WTC11 (cell line): ENCODE data around the gene KAT6B. TPM values are rescaled to one million over a fixed set of nuclear protein-coding genes. Genes with fewer than 3 reads are reported as not detected.

Source experiments
- ATAC-seq: fragments of 200-7000 bp; cut with Tn5 transposase; 2 replicates; pipeline ENCODE4 v1.10.0; 2021; ENCODE audit warnings: mild to moderate bottlenecking, moderate library complexity
- CTCF ChIA-PET: fragments of 300-600 bp; sonication (Branson Sonifier 250); formaldehyde crosslinking; loops from one replicate; lab custom pipeline; 2021; ENCODE audit warnings: antibody characterized with exemption; lab: Charles Lee
- POLR2A ChIA-PET: fragments of 350-600 bp; sonication (Branson Sonifier 250); formaldehyde crosslinking; loops from one replicate; lab custom pipeline; 2021; ENCODE audit warnings: antibody characterized with exemption; lab: Charles Lee
- DNase-seq: peaks from one replicate; pipeline ENCODE4 v3.0.0; 2021; ENCODE audit warnings: low spot score
- H3K27ac Mint-ChIP-seq: 2 replicates; pipeline ENCODE4 v1.8.0; 2021; ENCODE audit warnings: mixed read lengths
- H3K27me3 Mint-ChIP-seq: 2 replicates; pipeline ENCODE4 v1.8.0; 2021; ENCODE audit warnings: low read depth, mild to moderate bottlenecking, moderate library complexity, mixed read lengths
- H3K36me3 Mint-ChIP-seq: 2 replicates; pipeline ENCODE4 v1.8.0; 2021; ENCODE audit warnings: mixed read lengths
- H3K4me1 Mint-ChIP-seq: 2 replicates; pipeline ENCODE4 v1.8.0; 2022; ENCODE audit warnings: mixed read lengths
- H3K4me3 Mint-ChIP-seq: 2 replicates; pipeline ENCODE4 v1.8.0; 2021; ENCODE audit warnings: mild to moderate bottlenecking, moderate library complexity, mixed read lengths
- H3K9me3 Mint-ChIP-seq: 2 replicates; pipeline ENCODE4 v1.8.0; 2021; ENCODE audit warnings: mixed read lengths
- ATF1 ChIP-seq: sonication (generic); formaldehyde crosslinking; IDR thresholded peaks from 2 replicates; pipeline ENCODE4 v1.8.1; 2023; ENCODE audit warnings: mild to moderate bottlenecking, moderate library complexity, missing genetic modification reagents
- CBFB ChIP-seq: sonication (generic); formaldehyde crosslinking; IDR thresholded peaks from 2 replicates; pipeline ENCODE4 v1.8.1; 2022; ENCODE audit warnings: mild to moderate bottlenecking, low read depth, missing genetic modification reagents
- CREM ChIP-seq: sonication (generic); formaldehyde crosslinking; IDR thresholded peaks from 2 replicates; pipeline ENCODE4 v1.8.1; 2022; ENCODE audit warnings: mild to moderate bottlenecking, missing genetic modification reagents, moderate library complexity
- ELF4 ChIP-seq: sonication (generic); formaldehyde crosslinking; IDR thresholded peaks from 2 replicates; pipeline ENCODE4 v1.8.1; 2022; ENCODE audit warnings: low read depth, mild to moderate bottlenecking, moderate library complexity, missing genetic modification reagents
- EMX1 ChIP-seq: fragments of 250-450 bp; sonication (Bioruptor Pico); IDR thresholded peaks from 2 replicates; pipeline ENCODE4 v1.8.0; 2021; ENCODE audit warnings: mild to moderate bottlenecking
- ESRRA ChIP-seq: sonication (generic); formaldehyde crosslinking; IDR thresholded peaks from 2 replicates; pipeline ENCODE4 v1.8.1; 2022; ENCODE audit warnings: mild to moderate bottlenecking, missing genetic modification reagents, borderline replicate concordance
- ETV6 ChIP-seq: sonication (generic); formaldehyde crosslinking; IDR thresholded peaks from 2 replicates; pipeline ENCODE4 v1.8.1; 2022; ENCODE audit warnings: mild to moderate bottlenecking, missing genetic modification reagents
- FOXJ3 ChIP-seq: sonication (generic); formaldehyde crosslinking; IDR thresholded peaks from 2 replicates; pipeline ENCODE4 v1.9.0; 2021; ENCODE audit warnings: missing genetic modification reagents, mild to moderate bottlenecking, borderline replicate concordance
- FOXK1 ChIP-seq: sonication (generic); formaldehyde crosslinking; IDR thresholded peaks from 2 replicates; pipeline ENCODE4 v1.8.0; 2022; ENCODE audit warnings: mild to moderate bottlenecking, moderate library complexity, missing genetic modification reagents
- JAZF1 ChIP-seq: fragments of 250-450 bp; sonication (Bioruptor Pico); IDR thresholded peaks from 2 replicates; pipeline ENCODE4 v1.9.0; 2021; ENCODE audit warnings: moderate library complexity, mild to moderate bottlenecking, inconsistent platforms
- JUN ChIP-seq: sonication (generic); formaldehyde crosslinking; IDR thresholded peaks from 2 replicates; pipeline ENCODE4 v1.8.0; 2023; ENCODE audit warnings: mild to moderate bottlenecking, missing genetic modification reagents
- NFYB ChIP-seq: sonication (generic); formaldehyde crosslinking; conservative IDR thresholded peaks from 2 replicates; pipeline ENCODE4 v1.8.0; 2022; ENCODE audit warnings: low read depth, missing genetic modification reagents
- RORB ChIP-seq: fragments of 250-450 bp; sonication (Bioruptor Pico); IDR thresholded peaks from 2 replicates; pipeline ENCODE4 v1.9.0; 2021; ENCODE audit warnings: mild to moderate bottlenecking
- SMAD3 ChIP-seq: sonication (generic); formaldehyde crosslinking; IDR thresholded peaks from 2 replicates; pipeline ENCODE4 v1.8.0; 2022; ENCODE audit warnings: missing genetic modification reagents, mild to moderate bottlenecking, borderline replicate concordance
- ZNF416 ChIP-seq: fragments of 250-450 bp; sonication (Bioruptor Pico); IDR thresholded peaks from 2 replicates; pipeline ENCODE4 v1.9.0; 2021; ENCODE audit warnings: mild to moderate bottlenecking, inconsistent platforms
- total RNA-seq: library from RNA; stranded (reverse); gene quantifications from 3 replicates; pipeline ENCODE4 v1.2.3, GENCODE V29; 2021
- TF ChIP-seq, protein P1 (sequence below): sonication (generic); formaldehyde crosslinking; IDR thresholded peaks from 2 replicates; pipeline ENCODE4 v1.8.0; 2022; ENCODE audit warnings: mild to moderate bottlenecking, missing genetic modification reagents
- TF ChIP-seq, protein P2 (sequence below): sonication (generic); formaldehyde crosslinking; IDR thresholded peaks from 2 replicates; pipeline ENCODE4 v1.8.0; 2022; ENCODE audit warnings: mild to moderate bottlenecking, missing genetic modification reagents
- TF ChIP-seq, protein P3 (sequence below): sonication (generic); formaldehyde crosslinking; IDR thresholded peaks from 2 replicates; pipeline ENCODE4 v1.8.1; 2023; ENCODE audit warnings: mild to moderate bottlenecking, missing genetic modification reagents, borderline replicate concordance
- TF ChIP-seq, protein P4 (sequence below): sonication (generic); formaldehyde crosslinking; IDR thresholded peaks from 2 replicates; pipeline ENCODE4 v1.8.1; 2022; ENCODE audit warnings: missing genetic modification reagents, borderline replicate concordance
- TF ChIP-seq, protein P5 (sequence below): fragments of 250-450 bp; sonication (Bioruptor Pico); IDR thresholded peaks from 2 replicates; pipeline ENCODE4 v1.9.0; 2021; ENCODE audit warnings: moderate library complexity, mild to moderate bottlenecking, inconsistent platforms, borderline replicate concordance
- TF ChIP-seq, protein P6 (sequence below): sonication (generic); formaldehyde crosslinking; IDR thresholded peaks from 2 replicates; pipeline ENCODE4 v1.8.1; 2022; ENCODE audit warnings: low read depth, mild to moderate bottlenecking, moderate library complexity, missing genetic modification reagents, borderline replicate concordance
- TF ChIP-seq, protein P7 (sequence below): sonication (generic); formaldehyde crosslinking; conservative IDR thresholded peaks from 2 replicates; pipeline ENCODE4 v1.8.1; 2022; ENCODE audit warnings: mild to moderate bottlenecking, missing genetic modification reagents

The KAT6B gene
- total RNA-seq, 1 experiment from 2014 or later: 18.5 TPM

DNA sequence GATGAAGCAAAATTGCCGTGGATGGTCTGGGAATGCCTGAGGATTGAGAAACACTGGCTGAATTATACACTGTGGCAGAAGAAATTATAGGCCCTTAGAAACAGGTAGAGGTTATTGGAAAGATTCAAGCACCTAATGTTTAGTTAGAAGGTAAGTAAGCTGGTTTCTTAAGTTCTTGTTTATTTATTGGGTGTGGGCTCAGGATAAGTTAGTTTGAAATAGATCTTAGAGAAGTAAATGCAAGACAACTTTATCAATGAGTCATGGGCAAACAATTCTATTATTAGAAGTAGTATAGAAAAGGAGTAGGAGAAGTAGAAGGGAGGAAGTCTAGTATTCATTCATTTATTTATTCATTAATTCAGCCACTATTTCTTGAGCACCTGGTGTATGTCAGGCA is 96.5 kb downstream of the KAT6B start:
- Mint-ChIP-seq H3K4me3 (no peak overlapping the region), H3K4me1 (peaks cover 41% of the 10 kb centered on the region), H3K27me3 (no peaks in the 10 kb centered on the region), H3K9me3 (peaks cover 15% of the 10 kb centered on the region), H3K36me3 (peaks cover 12% of the 10 kb centered on the region), H3K27ac (no peak overlapping the region)
- ChIA-PET POLR2A (no interaction called here), CTCF (no interaction called here)
- TF ChIP-seq RORB (CRISPR knock-in tag) (no peak), CBFB (CRISPR knock-in tag) (no peak), ZNF416 (CRISPR knock-in tag) (no peak), EMX1 (CRISPR knock-in tag) (no peak), FOXK1 (no peak), ELF4 (CRISPR knock-in tag) (no peak), NFYB (CRISPR knock-in tag) (no peak), ATF1 (CRISPR knock-in tag) (no peak), JAZF1 (CRISPR knock-in tag) (no peak), SMAD3 (no peak), ETV6 (CRISPR knock-in tag) (no peak)
- TF ChIP-seq, protein P1, sequence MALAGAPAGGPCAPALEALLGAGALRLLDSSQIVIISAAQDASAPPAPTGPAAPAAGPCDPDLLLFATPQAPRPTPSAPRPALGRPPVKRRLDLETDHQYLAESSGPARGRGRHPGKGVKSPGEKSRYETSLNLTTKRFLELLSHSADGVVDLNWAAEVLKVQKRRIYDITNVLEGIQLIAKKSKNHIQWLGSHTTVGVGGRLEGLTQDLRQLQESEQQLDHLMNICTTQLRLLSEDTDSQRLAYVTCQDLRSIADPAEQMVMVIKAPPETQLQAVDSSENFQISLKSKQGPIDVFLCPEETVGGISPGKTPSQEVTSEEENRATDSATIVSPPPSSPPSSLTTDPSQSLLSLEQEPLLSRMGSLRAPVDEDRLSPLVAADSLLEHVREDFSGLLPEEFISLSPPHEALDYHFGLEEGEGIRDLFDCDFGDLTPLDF: no peak
- TF ChIP-seq, protein P2, sequence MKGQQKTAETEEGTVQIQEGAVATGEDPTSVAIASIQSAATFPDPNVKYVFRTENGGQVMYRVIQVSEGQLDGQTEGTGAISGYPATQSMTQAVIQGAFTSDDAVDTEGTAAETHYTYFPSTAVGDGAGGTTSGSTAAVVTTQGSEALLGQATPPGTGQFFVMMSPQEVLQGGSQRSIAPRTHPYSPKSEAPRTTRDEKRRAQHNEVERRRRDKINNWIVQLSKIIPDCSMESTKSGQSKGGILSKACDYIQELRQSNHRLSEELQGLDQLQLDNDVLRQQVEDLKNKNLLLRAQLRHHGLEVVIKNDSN: no peak
- TF ChIP-seq, protein P3, sequence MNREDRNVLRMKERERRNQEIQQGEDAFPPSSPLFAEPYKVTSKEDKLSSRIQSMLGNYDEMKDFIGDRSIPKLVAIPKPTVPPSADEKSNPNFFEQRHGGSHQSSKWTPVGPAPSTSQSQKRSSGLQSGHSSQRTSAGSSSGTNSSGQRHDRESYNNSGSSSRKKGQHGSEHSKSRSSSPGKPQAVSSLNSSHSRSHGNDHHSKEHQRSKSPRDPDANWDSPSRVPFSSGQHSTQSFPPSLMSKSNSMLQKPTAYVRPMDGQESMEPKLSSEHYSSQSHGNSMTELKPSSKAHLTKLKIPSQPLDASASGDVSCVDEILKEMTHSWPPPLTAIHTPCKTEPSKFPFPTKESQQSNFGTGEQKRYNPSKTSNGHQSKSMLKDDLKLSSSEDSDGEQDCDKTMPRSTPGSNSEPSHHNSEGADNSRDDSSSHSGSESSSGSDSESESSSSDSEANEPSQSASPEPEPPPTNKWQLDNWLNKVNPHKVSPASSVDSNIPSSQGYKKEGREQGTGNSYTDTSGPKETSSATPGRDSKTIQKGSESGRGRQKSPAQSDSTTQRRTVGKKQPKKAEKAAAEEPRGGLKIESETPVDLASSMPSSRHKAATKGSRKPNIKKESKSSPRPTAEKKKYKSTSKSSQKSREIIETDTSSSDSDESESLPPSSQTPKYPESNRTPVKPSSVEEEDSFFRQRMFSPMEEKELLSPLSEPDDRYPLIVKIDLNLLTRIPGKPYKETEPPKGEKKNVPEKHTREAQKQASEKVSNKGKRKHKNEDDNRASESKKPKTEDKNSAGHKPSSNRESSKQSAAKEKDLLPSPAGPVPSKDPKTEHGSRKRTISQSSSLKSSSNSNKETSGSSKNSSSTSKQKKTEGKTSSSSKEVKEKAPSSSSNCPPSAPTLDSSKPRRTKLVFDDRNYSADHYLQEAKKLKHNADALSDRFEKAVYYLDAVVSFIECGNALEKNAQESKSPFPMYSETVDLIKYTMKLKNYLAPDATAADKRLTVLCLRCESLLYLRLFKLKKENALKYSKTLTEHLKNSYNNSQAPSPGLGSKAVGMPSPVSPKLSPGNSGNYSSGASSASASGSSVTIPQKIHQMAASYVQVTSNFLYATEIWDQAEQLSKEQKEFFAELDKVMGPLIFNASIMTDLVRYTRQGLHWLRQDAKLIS: no peak
- TF ChIP-seq, protein P4, sequence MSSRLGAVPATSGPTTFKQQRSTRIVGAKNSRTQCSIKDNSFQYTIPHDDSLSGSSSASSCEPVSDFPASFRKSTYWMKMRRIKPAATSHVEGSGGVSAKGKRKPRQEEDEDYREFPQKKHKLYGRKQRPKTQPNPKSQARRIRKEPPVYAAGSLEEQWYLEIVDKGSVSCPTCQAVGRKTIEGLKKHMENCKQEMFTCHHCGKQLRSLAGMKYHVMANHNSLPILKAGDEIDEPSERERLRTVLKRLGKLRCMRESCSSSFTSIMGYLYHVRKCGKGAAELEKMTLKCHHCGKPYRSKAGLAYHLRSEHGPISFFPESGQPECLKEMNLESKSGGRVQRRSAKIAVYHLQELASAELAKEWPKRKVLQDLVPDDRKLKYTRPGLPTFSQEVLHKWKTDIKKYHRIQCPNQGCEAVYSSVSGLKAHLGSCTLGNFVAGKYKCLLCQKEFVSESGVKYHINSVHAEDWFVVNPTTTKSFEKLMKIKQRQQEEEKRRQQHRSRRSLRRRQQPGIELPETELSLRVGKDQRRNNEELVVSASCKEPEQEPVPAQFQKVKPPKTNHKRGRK: no peak
- TF ChIP-seq, protein P5, sequence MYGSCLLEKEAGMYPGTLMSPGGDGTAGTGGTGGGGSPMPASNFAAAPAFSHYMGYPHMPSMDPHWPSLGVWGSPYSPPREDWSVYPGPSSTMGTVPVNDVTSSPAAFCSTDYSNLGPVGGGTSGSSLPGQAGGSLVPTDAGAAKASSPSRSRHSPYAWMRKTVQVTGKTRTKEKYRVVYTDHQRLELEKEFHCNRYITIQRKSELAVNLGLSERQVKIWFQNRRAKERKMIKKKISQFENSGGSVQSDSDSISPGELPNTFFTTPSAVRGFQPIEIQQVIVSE (CRISPR knock-in tag): no peak
- TF ChIP-seq, protein P6, sequence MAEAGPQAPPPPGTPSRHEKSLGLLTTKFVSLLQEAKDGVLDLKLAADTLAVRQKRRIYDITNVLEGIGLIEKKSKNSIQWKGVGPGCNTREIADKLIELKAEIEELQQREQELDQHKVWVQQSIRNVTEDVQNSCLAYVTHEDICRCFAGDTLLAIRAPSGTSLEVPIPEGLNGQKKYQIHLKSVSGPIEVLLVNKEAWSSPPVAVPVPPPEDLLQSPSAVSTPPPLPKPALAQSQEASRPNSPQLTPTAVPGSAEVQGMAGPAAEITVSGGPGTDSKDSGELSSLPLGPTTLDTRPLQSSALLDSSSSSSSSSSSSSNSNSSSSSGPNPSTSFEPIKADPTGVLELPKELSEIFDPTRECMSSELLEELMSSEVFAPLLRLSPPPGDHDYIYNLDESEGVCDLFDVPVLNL (CRISPR knock-in tag): no peak
- ATAC-seq: no peak
- DNase-seq: no peak

DNA sequence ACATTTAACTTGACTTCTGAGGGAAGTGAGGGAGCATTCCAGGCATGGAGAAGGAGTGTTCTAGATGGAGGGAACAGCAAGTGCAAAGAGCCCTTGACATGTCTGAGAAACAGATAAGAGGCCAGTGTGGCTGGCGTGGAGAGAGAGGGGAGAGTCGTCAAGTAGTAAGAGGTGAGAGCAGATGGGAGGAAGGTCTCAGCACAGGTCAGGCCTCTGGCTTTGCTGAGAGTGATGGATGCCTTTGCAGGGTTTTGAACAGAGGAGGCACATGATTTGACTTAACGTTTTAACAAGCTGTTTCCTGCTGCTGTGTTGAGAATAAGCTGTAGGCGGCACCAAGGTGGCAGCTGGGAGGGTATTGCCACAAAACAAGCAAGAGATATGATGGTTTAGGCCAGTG is 97.2 kb downstream of the KAT6B start:
- Mint-ChIP-seq H3K4me1 (peaks cover 41% of the 10 kb centered on the region), H3K4me3 (no peak overlapping the region), H3K36me3 (peaks cover 12% of the 10 kb centered on the region), H3K27me3 (no peaks in the 10 kb centered on the region), H3K27ac (peak overlapping the region; percentile 66), H3K9me3 (peaks cover 11% of the 10 kb centered on the region)
- ATAC-seq: peak; percentile 80
- ChIA-PET POLR2A (no interaction called here), CTCF (no interaction called here)
- no peak for DNase-seq
- TF ChIP-seq CREM (no peak), ESRRA (no peak), FOXJ3 (CRISPR knock-in tag) (no peak), JUN (CRISPR knock-in tag) (no peak)
- TF ChIP-seq, protein P1: no peak
- TF ChIP-seq, protein P7, sequence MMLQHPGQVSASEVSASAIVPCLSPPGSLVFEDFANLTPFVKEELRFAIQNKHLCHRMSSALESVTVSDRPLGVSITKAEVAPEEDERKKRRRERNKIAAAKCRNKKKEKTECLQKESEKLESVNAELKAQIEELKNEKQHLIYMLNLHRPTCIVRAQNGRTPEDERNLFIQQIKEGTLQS (CRISPR knock-in tag): no peak
- TF ChIP-seq, protein P3: no peak
